ENCODE measurements around the gene PPP1R13B.

The PPP1R13B gene

DNA sequence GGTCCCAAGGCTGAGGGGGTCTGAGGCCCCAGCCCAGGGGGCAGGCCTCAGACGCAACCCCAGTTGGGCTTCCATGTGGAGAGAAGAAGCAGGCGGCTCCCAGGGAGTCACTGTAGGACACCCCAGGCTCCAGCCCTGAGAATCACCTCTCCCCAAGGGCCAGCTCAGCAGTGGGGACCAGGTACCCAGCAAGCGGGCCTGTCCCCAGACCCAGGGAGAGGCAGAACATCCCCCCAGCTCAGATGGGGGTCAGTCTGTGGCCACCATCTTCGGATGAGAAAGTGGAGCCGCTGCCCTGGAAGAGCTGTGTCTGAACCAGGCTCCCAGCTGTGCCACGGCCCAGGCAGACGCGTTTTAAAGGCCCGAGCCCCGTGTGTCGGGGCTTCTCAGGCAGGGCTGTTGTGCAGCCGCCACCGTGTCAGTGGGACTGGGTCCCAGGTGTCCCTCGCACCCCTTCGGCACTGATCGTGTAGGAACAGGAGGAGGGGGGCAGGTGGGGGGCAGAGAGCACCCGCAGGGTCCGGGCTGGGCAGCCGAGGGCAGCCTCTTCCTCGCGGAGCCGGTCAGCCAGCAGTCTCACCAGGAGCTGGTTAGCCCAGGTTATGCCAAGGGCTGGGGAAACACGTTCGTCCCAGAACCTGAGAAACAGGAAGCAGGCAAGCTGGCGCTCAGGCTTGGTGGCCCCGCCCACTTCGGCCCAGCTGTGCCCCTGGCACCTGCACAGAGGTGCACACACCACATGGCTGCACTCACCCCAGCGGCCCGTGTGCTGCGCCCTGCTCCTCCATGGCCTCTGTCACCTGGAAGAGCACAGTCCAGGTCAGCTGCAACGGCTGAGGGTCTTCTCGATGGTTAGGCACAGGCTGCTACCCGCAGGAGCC lies 148.8 kb downstream of the PPP1R13B start:
- no peak for DNase-seq (ENCODE audit: extremely low read depth, low read depth)
- no peak for TF ChIP-seq CTCF (IDR thresholded peaks at IDR 0.05; ENCODE audit: low read depth, low read length)

- no peak for DNase-seq (ENCODE audit: extremely low read depth, low read depth)
- TF ChIP-seq CTCF (IDR thresholded peaks at IDR 0.05; ENCODE audit: low read depth, low read length), result no peak
Measured at GRCh38 chr14:103697603-103698379, 149.6 kb downstream of the PPP1R13B start.

DNA sequence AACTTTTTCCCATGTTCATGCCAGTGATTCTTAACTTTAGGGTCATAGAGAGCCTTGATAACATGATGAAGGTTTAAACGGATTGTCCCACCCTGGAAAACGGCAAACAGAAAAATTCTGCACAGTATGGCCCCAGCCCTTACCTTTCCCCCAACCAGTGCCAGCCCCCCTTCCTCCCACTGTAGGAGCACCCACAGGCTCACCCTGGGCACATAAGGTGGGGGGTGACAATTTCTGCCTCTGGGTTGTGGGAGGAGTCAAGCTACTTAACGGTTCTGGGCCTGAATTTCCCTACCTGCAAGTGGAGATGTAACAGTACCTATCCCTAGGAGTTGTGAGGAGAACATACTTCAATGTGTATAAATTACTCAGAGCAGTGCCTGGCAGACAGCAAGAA lies 150.2 kb downstream of the PPP1R13B start:
- TF ChIP-seq CTCF (IDR thresholded peaks at IDR 0.05; ENCODE audit: low read depth, low read length), result no peak
- no peak for DNase-seq (ENCODE audit: extremely low read depth, low read depth)

- DNase-seq (ENCODE audit: extremely low read depth, low read depth), result peak; percentile 23
Measured at GRCh38 chr14:103696466-103697071, 150.8 kb downstream of the PPP1R13B start.

DNA sequence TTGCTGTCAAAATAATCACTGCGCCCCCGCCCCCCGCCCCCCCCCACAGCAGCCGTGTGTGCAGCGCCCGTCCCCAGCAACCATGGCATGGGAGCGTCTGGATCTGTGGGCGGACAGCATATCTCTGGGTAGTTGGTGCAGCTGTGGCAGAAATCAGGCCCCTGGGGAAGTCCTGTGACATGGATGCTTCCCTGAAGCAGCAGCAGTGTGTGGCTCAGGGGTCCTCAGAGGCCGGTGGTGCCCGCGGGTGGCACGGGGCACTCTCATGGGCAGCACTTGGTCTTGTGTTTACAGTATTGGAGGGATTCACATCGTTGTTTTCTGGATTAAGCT lies 151.3 kb downstream of the PPP1R13B start:
- TF ChIP-seq CTCF (IDR thresholded peaks at IDR 0.05; ENCODE audit: low read depth, low read length), result no peak

More at GRCh38 chr14:103696466-103697071, 150.8 kb downstream of the PPP1R13B start:
- no peak for TF ChIP-seq CTCF (IDR thresholded peaks at IDR 0.05; ENCODE audit: low read depth, low read length)

GRCh38 chr14:103695296-103696069 lies 151.9 kb downstream of the PPP1R13B start:
- no peak for DNase-seq (ENCODE audit: extremely low read depth, low read depth)
- TF ChIP-seq CTCF (IDR thresholded peaks at IDR 0.05; ENCODE audit: low read depth, low read length), result no peak

More for the DNA sequence above, 151.3 kb downstream of the PPP1R13B start:
- DNase-seq (ENCODE audit: extremely low read depth, low read depth), result no peak
